Right renal cortex interstitium (tissue), 3 donors: ENCODE results near the gene CFAP99. TPM values are rescaled to one million over a fixed set of nuclear protein-coding genes. Genes with fewer than 3 reads are reported as not detected.
"Not testable (repeated sequence)": the region's sequence is repeated elsewhere in the genome, so short reads cannot be mapped to it uniquely, and the experiment has no call there.

ENCODE experiments used
- DNase-seq, 3 donors: peaks; one replicate each; pipeline ENCODE4 v3.0.0-alpha.2; 2013; ENCODE audit warnings: low read depth in 3 of 3, low spot score in 2 of 3
- polyA plus RNA-seq, 3 donors: library from polyadenylated mRNA; unstranded; fragments of 120-200 nt; gene quantifications; one replicate each; pipeline ENCODE4 v1.2.1, GENCODE V29; 2013; ENCODE audit not compliant: insufficient read length in 3 of 3

CFAP99 gene
- polyA plus RNA-seq, 3 donors, result 0.55 to 0.69 (median 0.57) TPM

GRCh38 chr4:2465032-2465431 lies 46.3 kb downstream of the CFAP99 start:
- no peak for DNase-seq

GRCh38 chr4:2465544-2465943 lies 46.8 kb downstream of the CFAP99 start:
- DNase-seq, result not testable (repeated sequence)

GRCh38 chr4:2468456-2469191 lies 49.9 kb downstream of the CFAP99 start, which contains the start of gene RNF4:
Gene RNF4, plus strand, starts transcription at chr4:2469106. Its CDS starts 21,388 bp downstream, at chr4:2490494.
- peak; percentile 84 to 89 (median 86) for DNase-seq

- no peak for DNase-seq
Observed at GRCh38 chr4:2469192-2469984, 50.6 kb downstream of the CFAP99 start.

GRCh38 chr4:2470791-2471190 lies 52.0 kb downstream of the CFAP99 start:
- DNase-seq, result no peak

GRCh38 chr4:2472187-2472586 lies 53.4 kb downstream of the CFAP99 start:
- DNase-seq, result no peak

- DNase-seq, result no peak
Observed at GRCh38 chr4:2478229-2478628, 59.5 kb downstream of the CFAP99 start.

GRCh38 chr4:2480649-2481048 lies 61.9 kb downstream of the CFAP99 start:
- no peak for DNase-seq

GRCh38 chr4:2482192-2482591 lies 63.4 kb downstream of the CFAP99 start:
- DNase-seq, result no peak

GRCh38 chr4:2482693-2483092 lies 63.9 kb downstream of the CFAP99 start:
- DNase-seq, result no peak

GRCh38 chr4:2483237-2483636 lies 64.5 kb downstream of the CFAP99 start:
- DNase-seq, result no peak

- DNase-seq, result no peak
Observed at GRCh38 chr4:2484185-2484584, 65.4 kb downstream of the CFAP99 start.

GRCh38 chr4:2484993-2485392 lies 66.2 kb downstream of the CFAP99 start:
- DNase-seq, result no peak

GRCh38 chr4:2485956-2486355 lies 67.2 kb downstream of the CFAP99 start:
- no peak for DNase-seq

- no peak for DNase-seq
Observed at GRCh38 chr4:2486981-2487380, 68.2 kb downstream of the CFAP99 start.

- DNase-seq, result no peak
Observed at GRCh38 chr4:2487632-2488031, 68.9 kb downstream of the CFAP99 start.

GRCh38 chr4:2489081-2489805 lies 70.5 kb downstream of the CFAP99 start:
- no peak for DNase-seq

GRCh38 chr4:2489841-2490552 lies 71.2 kb downstream of the CFAP99 start:
- no peak for DNase-seq

- DNase-seq, result no peak
Observed at GRCh38 chr4:2492970-2493369, 74.2 kb downstream of the CFAP99 start.

GRCh38 chr4:2494992-2495391 lies 76.2 kb downstream of the CFAP99 start:
- no peak for DNase-seq

GRCh38 chr4:2497324-2497723 lies 78.6 kb downstream of the CFAP99 start:
- no peak for DNase-seq
